Sigmoid colon (tissue), 4 donors: ENCODE measurements around the gene SLC36A1.

Source experiments
- EP300 ChIP-seq, 4 donors: sonication (generic); formaldehyde crosslinking; IDR thresholded peaks; one replicate each; pipeline ENCODE4 v1.6.1; 2017; ENCODE audit warnings: antibody characterized with exemption in 4 of 4
- TF ChIP-seq, protein P1 (sequence below), 4 experiments: fragments of 450-650 bp in 3 of 4; fragments of 200-600 bp in 1 of 4; IDR thresholded peaks; one replicate each; pipeline ENCODE4 v1.5.1; 2016 to 2019; ENCODE audit warnings: antibody characterized with exemption in 4 of 4, mild to moderate bottlenecking in 3 of 4, moderate library complexity in 2 of 4

- TF ChIP-seq, protein P1, sequence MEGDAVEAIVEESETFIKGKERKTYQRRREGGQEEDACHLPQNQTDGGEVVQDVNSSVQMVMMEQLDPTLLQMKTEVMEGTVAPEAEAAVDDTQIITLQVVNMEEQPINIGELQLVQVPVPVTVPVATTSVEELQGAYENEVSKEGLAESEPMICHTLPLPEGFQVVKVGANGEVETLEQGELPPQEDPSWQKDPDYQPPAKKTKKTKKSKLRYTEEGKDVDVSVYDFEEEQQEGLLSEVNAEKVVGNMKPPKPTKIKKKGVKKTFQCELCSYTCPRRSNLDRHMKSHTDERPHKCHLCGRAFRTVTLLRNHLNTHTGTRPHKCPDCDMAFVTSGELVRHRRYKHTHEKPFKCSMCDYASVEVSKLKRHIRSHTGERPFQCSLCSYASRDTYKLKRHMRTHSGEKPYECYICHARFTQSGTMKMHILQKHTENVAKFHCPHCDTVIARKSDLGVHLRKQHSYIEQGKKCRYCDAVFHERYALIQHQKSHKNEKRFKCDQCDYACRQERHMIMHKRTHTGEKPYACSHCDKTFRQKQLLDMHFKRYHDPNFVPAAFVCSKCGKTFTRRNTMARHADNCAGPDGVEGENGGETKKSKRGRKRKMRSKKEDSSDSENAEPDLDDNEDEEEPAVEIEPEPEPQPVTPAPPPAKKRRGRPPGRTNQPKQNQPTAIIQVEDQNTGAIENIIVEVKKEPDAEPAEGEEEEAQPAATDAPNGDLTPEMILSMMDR (IDR thresholded peaks at IDR 0.05) = no peak
- no peak for TF ChIP-seq EP300 (IDR thresholded peaks at IDR 0.05)
Observed at GRCh38 chr5:151427258-151427657, 20.1 kb upstream of the SLC36A1 start.
